Chondrocyte (in vitro differentiated cells): ENCODE measurements around the gene CDH7. TPM values are rescaled to one million over a fixed set of nuclear protein-coding genes. Genes with fewer than 3 reads are reported as not detected.

Experiments used
- DNase-seq: peaks from one replicate; pipeline ENCODE4 v3.0.0; 2021; ENCODE audit warnings: mixed read lengths, low spot score
- H3K27ac Mint-ChIP-seq: one replicate; pipeline ENCODE4 v1.8.0; 2021; ENCODE audit warnings: mild to moderate bottlenecking, moderate library complexity, mixed read lengths; ENCODE audit not compliant: unreplicated experiment
- H3K27me3 Mint-ChIP-seq: 2 replicates; pipeline ENCODE4 v1.8.0; 2021; ENCODE audit warnings: low read depth, mixed read lengths
- H3K36me3 Mint-ChIP-seq: 2 replicates; pipeline ENCODE4 v1.8.0; 2021; ENCODE audit warnings: low read depth, mixed read lengths
- H3K4me1 Mint-ChIP-seq: 2 replicates; pipeline ENCODE4 v1.8.0; 2021; ENCODE audit warnings: low read depth, mild to moderate bottlenecking, mixed read lengths
- H3K4me3 Mint-ChIP-seq: one replicate; pipeline ENCODE4 v1.8.0; 2021; ENCODE audit warnings: mild to moderate bottlenecking, moderate library complexity, mixed read lengths; ENCODE audit not compliant: unreplicated experiment
- H3K9me3 Mint-ChIP-seq: 2 replicates; pipeline ENCODE4 v1.8.0; 2021; ENCODE audit warnings: low read depth, mixed read lengths
- total RNA-seq: library from RNA; stranded (reverse); gene quantifications from 3 replicates; pipeline ENCODE4 v1.2.1, GENCODE V29; 2021
- TF ChIP-seq, protein P1 (sequence below): fragments of 200-600 bp; sonication (generic); IDR thresholded peaks from 2 replicates; pipeline ENCODE4 v1.5.0; 2021; ENCODE audit warnings: antibody characterized with exemption, mild to moderate bottlenecking, moderate library complexity

CDH7 gene
- total RNA-seq, 1 donor from 2014 or later: not detected

DNA sequence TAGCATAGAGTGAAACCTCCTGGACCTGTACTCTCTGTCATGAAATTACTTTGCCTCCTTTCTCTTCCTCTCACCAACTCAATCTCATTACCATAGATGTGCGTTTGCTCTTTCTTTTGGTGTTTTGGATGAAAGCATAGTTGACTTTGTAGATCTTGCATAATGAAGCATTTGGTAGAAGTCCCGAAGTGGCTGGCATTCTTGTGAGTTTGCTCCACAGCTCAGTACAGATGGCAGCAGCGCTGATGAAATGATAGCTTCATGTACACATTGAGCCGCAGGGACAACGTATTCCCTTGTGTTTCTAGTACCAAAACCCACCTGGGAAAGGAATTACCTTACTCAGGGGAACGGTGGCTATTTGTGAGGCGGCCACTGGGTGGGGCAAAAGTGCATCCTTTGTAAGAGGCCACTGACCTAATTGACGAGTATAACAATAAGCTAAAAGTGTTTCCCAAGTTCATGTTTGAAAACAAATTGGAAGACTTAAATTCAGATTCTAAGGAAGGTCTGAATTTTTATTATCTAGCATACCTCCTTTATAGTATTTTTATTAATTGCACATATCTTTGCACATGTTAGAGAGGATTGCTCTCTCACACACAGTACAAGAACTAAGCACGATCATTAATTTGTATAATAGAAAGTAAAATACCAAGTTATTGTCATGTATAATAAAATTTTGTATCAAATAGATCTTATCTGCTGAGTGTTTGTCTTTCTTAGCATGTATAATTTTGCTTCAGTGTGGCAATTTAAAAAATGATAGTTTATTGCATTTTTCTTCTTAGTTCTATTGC, 25.4 kb upstream of the CDH7 start:
- H3K36me3 Mint-ChIP-seq: no peaks in the 10 kb centered on the region
- H3K27ac Mint-ChIP-seq: no peak overlapping the region
- H3K27me3 Mint-ChIP-seq: peaks cover 21% of the 10 kb centered on the region
- TF ChIP-seq, protein P1, sequence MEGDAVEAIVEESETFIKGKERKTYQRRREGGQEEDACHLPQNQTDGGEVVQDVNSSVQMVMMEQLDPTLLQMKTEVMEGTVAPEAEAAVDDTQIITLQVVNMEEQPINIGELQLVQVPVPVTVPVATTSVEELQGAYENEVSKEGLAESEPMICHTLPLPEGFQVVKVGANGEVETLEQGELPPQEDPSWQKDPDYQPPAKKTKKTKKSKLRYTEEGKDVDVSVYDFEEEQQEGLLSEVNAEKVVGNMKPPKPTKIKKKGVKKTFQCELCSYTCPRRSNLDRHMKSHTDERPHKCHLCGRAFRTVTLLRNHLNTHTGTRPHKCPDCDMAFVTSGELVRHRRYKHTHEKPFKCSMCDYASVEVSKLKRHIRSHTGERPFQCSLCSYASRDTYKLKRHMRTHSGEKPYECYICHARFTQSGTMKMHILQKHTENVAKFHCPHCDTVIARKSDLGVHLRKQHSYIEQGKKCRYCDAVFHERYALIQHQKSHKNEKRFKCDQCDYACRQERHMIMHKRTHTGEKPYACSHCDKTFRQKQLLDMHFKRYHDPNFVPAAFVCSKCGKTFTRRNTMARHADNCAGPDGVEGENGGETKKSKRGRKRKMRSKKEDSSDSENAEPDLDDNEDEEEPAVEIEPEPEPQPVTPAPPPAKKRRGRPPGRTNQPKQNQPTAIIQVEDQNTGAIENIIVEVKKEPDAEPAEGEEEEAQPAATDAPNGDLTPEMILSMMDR: peak; percentile 55
- no peak for DNase-seq
- H3K4me3 Mint-ChIP-seq: no peak overlapping the region
- peaks cover 11% of the 10 kb centered on the region for H3K4me1 Mint-ChIP-seq
- H3K9me3 Mint-ChIP-seq: no peaks in the 10 kb centered on the region

DNA sequence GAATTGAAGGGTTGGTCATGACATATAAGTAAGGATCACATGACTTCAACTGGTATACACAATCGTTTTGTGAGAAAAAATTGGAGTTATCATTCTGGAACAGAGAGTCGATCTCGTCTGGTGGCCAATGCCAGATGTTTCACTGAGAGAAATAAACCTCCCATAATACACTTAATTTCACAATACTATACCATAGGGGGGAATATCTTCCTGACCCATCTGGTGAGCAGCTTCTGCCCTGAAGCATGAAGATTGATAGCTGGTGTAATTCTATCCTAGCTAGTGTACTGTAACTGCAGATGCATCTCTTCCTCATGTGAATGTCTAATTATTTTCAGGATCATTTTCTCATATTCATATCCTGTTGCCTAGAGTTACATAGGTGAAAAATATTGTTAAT, 15.7 kb upstream of the CDH7 start:
- H3K9me3 Mint-ChIP-seq: no peaks in the 10 kb centered on the region
- no peaks in the 10 kb centered on the region for H3K4me1 Mint-ChIP-seq
- TF ChIP-seq, protein P1: no peak
- no peak for DNase-seq
- no peak overlapping the region for H3K4me3 Mint-ChIP-seq
- H3K27ac Mint-ChIP-seq: no peak overlapping the region
- H3K36me3 Mint-ChIP-seq: no peaks in the 10 kb centered on the region
- H3K27me3 Mint-ChIP-seq: peaks cover 11% of the 10 kb centered on the region

DNA sequence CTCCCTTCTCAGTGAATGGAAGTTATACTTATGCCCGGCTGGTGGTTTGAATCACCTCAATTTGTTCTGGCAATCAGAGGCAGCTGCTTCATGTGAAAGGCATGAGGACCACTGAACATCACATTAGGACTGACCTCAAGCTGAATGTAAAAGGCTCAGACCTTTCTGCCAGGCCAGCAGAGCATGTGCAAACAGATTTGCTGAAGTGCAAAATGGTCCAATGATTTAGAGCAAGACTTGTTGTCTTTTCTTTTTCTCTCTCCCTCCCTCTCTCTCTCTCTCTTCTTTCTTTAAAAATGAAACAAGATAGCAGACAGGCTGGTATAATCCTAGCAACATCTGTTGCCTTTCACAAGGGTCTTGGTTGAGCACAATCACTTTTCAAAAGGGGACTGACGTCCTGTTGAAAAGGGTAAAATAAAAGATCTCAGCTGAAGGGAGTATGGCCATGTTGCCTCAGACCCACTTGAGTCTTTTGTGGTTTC, 13.3 kb upstream of the CDH7 start:
- no peaks in the 10 kb centered on the region for H3K9me3 Mint-ChIP-seq
- H3K4me3 Mint-ChIP-seq: no peak overlapping the region
- TF ChIP-seq, protein P1: no peak

DNA sequence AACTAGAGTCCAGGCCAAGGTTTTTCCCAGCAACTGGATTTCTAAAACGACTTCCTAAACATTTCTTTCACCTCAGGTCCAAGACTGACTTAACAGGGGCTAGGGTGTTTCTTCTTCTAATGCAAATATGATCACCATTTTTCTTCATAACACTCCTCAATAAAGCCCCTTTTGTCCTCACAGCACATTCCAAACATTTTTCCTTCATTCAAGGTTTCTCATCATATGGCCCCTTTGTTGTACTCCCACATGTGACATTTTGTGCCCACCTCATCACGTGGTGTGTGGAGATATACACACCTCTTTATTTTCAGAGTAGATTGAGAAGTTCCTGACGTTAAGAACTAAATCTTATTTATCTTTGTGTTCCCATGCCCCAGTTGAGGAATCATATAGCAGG, 3.9 kb upstream of the CDH7 start:
- no peaks in the 10 kb centered on the region for H3K9me3 Mint-ChIP-seq
- H3K4me3 Mint-ChIP-seq: no peak overlapping the region

More for the DNA sequence above, 13.3 kb upstream of the CDH7 start:
- no peaks in the 10 kb centered on the region for H3K4me1 Mint-ChIP-seq
- no peak for DNase-seq
- peaks cover 5% of the 10 kb centered on the region for H3K27me3 Mint-ChIP-seq
- no peak overlapping the region for H3K27ac Mint-ChIP-seq
- no peaks in the 10 kb centered on the region for H3K36me3 Mint-ChIP-seq

DNA sequence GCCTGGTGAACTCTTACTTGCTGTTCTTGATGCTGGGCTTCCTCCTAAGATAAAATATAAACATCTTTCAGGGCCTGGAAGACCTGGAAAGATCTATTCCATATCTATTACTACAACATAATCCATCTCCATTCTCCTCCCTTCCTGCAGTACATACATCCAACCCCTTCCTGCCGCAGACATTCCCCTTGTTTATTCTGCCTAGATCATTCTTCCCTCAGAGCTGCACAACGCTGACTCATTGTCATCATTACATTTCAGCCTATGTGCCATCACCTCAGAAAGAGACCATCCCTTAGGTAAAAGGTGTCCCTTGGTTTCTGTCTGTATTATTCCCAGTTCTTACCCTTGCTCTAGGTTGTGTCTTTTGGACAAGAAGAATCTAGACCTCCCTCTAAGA, 2.5 kb upstream of the CDH7 start:
- Mint-ChIP-seq H3K27ac (no peak overlapping the region), H3K27me3 (peaks cover 50% of the 10 kb centered on the region), H3K4me3 (no peak overlapping the region), H3K4me1 (peaks cover 11% of the 10 kb centered on the region), H3K9me3 (no peaks in the 10 kb centered on the region), H3K36me3 (no peaks in the 10 kb centered on the region)
- DNase-seq: no peak
- TF ChIP-seq, protein P1: no peak

More for the DNA sequence above, 3.9 kb upstream of the CDH7 start:
- Mint-ChIP-seq H3K27me3 (peaks cover 42% of the 10 kb centered on the region), H3K4me1 (peaks cover 11% of the 10 kb centered on the region), H3K36me3 (no peaks in the 10 kb centered on the region), H3K27ac (no peak overlapping the region)
- TF ChIP-seq, protein P1: no peak
- no peak for DNase-seq
